Karpas-422 (cell line): ENCODE results near the gene PCSK6. TPM values are rescaled to one million over a fixed set of nuclear protein-coding genes. Genes with fewer than 3 reads are reported as not detected.

ENCODE experiments used
- DNase-seq: peaks from one replicate; pipeline ENCODE4 v3.0.0-alpha.2; 2015
- H2AFZ ChIP-seq: fragments of 200-600 bp; sonication (generic); 2 replicates; pipeline ENCODE4 v1.6.1; 2014; ENCODE audit warnings: antibody characterized with exemption, low read length, mixed read lengths
- H3K27ac ChIP-seq: fragments of 200-600 bp; sonication (generic); 2 replicates; pipeline ENCODE4 v1.5.1; 2014; ENCODE audit warnings: mild to moderate bottlenecking, low read length, moderate library complexity
- H3K27me3 ChIP-seq: fragments of 200-600 bp; sonication (generic); 2 replicates; pipeline ENCODE4 v1.6.1; 2014; ENCODE audit warnings: low read length, mixed read lengths
- H3K36me3 ChIP-seq: fragments of 200-600 bp; sonication (generic); 2 replicates; pipeline ENCODE4 v1.6.1; 2014; ENCODE audit warnings: low read length, mixed read lengths; ENCODE audit not compliant: insufficient read depth
- H3K4me1 ChIP-seq: fragments of 200-600 bp; sonication (generic); 2 replicates; pipeline ENCODE4 v1.6.1; 2014; ENCODE audit warnings: mild to moderate bottlenecking, low read length, mixed read lengths
- H3K4me2 ChIP-seq: fragments of 200-600 bp; sonication (generic); 2 replicates; pipeline ENCODE4 v1.6.1; 2014; ENCODE audit warnings: low read length, low read depth, mild to moderate bottlenecking; ENCODE audit not compliant: poor library complexity, severe bottlenecking
- H3K4me3 ChIP-seq: fragments of 200-600 bp; sonication (generic); 2 replicates; pipeline ENCODE4 v1.5.1; 2014; ENCODE audit warnings: mild to moderate bottlenecking, antibody characterized with exemption, low read length, mixed read lengths
- H3K79me2 ChIP-seq: fragments of 200-600 bp; sonication (generic); 2 replicates; pipeline ENCODE4 v1.6.1; 2014; ENCODE audit warnings: mild to moderate bottlenecking, low read length, mixed read lengths
- H3K9ac ChIP-seq: fragments of 200-600 bp; sonication (generic); 2 replicates; pipeline ENCODE4 v1.6.0; 2014; ENCODE audit warnings: low read length
- H3K9me2 ChIP-seq: fragments of 200-600 bp; sonication (generic), shearing (Covaris generic); replicated peaks from 2 replicates; pipeline ENCODE4 v1.6.0; 2014; ENCODE audit warnings: mild to moderate bottlenecking, low read length, moderate library complexity; ENCODE audit not compliant: insufficient read depth
- H3K9me3 ChIP-seq: fragments of 300-700, 200-600 bp; sonication (generic); 2 replicates; pipeline ENCODE4 v1.6.1; 2014; ENCODE audit warnings: low read length, mixed read lengths
- H4K20me1 ChIP-seq: fragments of 200-600 bp; sonication (generic); 2 replicates; pipeline ENCODE4 v1.6.1; 2014; ENCODE audit warnings: mild to moderate bottlenecking, antibody characterized with exemption, low read length, low read depth; ENCODE audit not compliant: insufficient read depth
- total RNA-seq: library from RNA; depleted of rRNA; stranded (reverse); fragments of >200 nt; shearing (Covaris generic); gene quantifications from 2 replicates; pipeline ENCODE4 v1.2.3, GENCODE V29; 2014; ENCODE audit warnings: low replicate concordance

Gene PCSK6
- total RNA-seq, 1 experiment from 2014 or later: 0.19 TPM

- H3K27ac ChIP-seq: no peak overlapping the region
- DNase-seq: no peak
- no peaks in the 10 kb centered on the region for H3K27me3 ChIP-seq
- no peaks in the 10 kb centered on the region for H3K79me2 ChIP-seq
- 0 out of 2 replicates have a peak, but pooled peaks cover 2% of the 10 kb centered on the region for H4K20me1 ChIP-seq
- no peak overlapping the region for H2AFZ ChIP-seq
- H3K9me3 ChIP-seq: no peaks in the 10 kb centered on the region
- no peak overlapping the region for H3K9ac ChIP-seq
- no peak overlapping the region for H3K4me2 ChIP-seq
- no peaks in the 10 kb centered on the region for H3K4me1 ChIP-seq
- H3K36me3 ChIP-seq: no peaks in the 10 kb centered on the region
- H3K4me3 ChIP-seq: no peak overlapping the region
- H3K9me2 ChIP-seq: no peaks in the 10 kb centered on the region
Observed at GRCh38 chr15:101526890-101527289, 37.4 kb upstream of the PCSK6 start.

- Histone ChIP-seq H3K4me3 (no peak overlapping the region), H3K9me2 (no peaks in the 10 kb centered on the region), H3K9me3 (no peaks in the 10 kb centered on the region), H2AFZ (no peak overlapping the region), H4K20me1 (0 out of 2 replicates have a peak, but pooled peaks cover 2% of the 10 kb centered on the region), H3K27ac (no peak overlapping the region), H3K9ac (no peak overlapping the region), H3K79me2 (no peaks in the 10 kb centered on the region), H3K4me1 (no peaks in the 10 kb centered on the region), H3K36me3 (no peaks in the 10 kb centered on the region), H3K27me3 (no peaks in the 10 kb centered on the region), H3K4me2 (no peak overlapping the region)
- DNase-seq: no peak
Observed at GRCh38 chr15:101526442-101526841, 36.9 kb upstream of the PCSK6 start.

GRCh38 chr15:101526021-101526420 is 36.5 kb upstream of the PCSK6 start:
- Histone ChIP-seq H3K4me3 (no peak overlapping the region), H3K9ac (no peak overlapping the region), H4K20me1 (no peaks in the 10 kb centered on the region), H3K79me2 (no peaks in the 10 kb centered on the region), H3K9me3 (no peaks in the 10 kb centered on the region), H3K36me3 (no peaks in the 10 kb centered on the region), H3K27me3 (no peaks in the 10 kb centered on the region), H3K4me1 (no peaks in the 10 kb centered on the region), H3K4me2 (no peak overlapping the region), H2AFZ (no peak overlapping the region), H3K9me2 (no peaks in the 10 kb centered on the region), H3K27ac (no peak overlapping the region)
- DNase-seq: no peak

DNA sequence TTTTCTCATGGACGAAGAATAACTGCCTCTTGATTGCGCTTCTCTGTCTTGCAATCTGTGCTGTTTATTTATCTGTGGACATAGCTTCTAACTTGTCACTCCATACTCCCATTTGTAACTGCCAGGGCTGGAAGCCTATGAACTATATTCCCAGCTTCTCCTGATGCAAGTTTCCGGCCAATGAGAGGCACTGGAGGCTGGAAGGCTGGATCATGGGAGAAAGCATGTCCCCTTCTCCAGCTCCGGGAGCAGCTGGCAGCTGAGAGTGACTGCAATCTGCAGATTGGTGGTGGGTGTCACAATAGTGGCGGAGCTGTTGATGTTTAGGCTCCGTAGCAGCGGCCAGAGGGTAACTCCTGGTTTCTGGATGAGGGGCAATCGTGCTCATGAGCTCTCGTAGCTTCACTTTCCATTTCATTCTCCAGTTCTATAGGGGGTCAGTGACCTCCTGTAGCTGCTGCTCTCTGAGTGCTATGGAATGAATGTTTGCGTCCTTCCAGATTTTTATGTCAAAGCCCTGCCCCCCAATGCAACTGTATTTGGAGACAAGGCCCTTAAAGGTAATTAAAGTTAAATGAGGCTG is 35.7 kb upstream of the PCSK6 start:
- Histone ChIP-seq H3K27ac (no peak overlapping the region), H3K27me3 (no peaks in the 10 kb centered on the region), H3K9ac (no peak overlapping the region), H3K9me2 (no peaks in the 10 kb centered on the region), H2AFZ (no peak overlapping the region), H3K79me2 (no peaks in the 10 kb centered on the region), H3K36me3 (no peaks in the 10 kb centered on the region), H3K4me1 (no peaks in the 10 kb centered on the region), H4K20me1 (no peaks in the 10 kb centered on the region), H3K4me3 (no peak overlapping the region), H3K9me3 (no peaks in the 10 kb centered on the region), H3K4me2 (no peak overlapping the region)
- DNase-seq: no peak

DNA sequence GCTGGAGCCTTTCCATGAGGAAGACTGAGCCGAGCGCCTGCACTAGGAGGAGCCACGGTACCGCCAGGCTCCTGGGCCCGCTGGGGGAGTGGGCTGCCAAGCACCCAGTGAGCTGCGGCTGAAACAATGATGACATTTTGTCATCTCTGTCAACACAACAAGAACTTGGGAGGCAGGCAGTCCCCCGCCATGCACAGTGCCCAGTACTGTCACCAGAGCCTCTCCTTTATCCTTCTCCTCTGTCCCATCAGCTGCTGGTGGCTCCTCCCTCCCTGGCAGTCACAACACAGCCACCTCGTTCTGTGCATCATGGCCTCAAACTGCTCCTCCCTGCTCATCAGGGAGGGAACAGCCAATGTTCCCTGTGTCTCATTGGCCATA is 34.0 kb upstream of the PCSK6 start:
- Histone ChIP-seq H4K20me1 (no peaks in the 10 kb centered on the region), H3K9me2 (no peaks in the 10 kb centered on the region), H2AFZ (no peak overlapping the region), H3K4me3 (no peak overlapping the region), H3K27me3 (no peaks in the 10 kb centered on the region), H3K9ac (no peak overlapping the region), H3K4me2 (no peak overlapping the region), H3K36me3 (no peaks in the 10 kb centered on the region), H3K4me1 (no peaks in the 10 kb centered on the region), H3K27ac (no peak overlapping the region), H3K79me2 (no peaks in the 10 kb centered on the region), H3K9me3 (no peaks in the 10 kb centered on the region)
- DNase-seq: no peak

DNA sequence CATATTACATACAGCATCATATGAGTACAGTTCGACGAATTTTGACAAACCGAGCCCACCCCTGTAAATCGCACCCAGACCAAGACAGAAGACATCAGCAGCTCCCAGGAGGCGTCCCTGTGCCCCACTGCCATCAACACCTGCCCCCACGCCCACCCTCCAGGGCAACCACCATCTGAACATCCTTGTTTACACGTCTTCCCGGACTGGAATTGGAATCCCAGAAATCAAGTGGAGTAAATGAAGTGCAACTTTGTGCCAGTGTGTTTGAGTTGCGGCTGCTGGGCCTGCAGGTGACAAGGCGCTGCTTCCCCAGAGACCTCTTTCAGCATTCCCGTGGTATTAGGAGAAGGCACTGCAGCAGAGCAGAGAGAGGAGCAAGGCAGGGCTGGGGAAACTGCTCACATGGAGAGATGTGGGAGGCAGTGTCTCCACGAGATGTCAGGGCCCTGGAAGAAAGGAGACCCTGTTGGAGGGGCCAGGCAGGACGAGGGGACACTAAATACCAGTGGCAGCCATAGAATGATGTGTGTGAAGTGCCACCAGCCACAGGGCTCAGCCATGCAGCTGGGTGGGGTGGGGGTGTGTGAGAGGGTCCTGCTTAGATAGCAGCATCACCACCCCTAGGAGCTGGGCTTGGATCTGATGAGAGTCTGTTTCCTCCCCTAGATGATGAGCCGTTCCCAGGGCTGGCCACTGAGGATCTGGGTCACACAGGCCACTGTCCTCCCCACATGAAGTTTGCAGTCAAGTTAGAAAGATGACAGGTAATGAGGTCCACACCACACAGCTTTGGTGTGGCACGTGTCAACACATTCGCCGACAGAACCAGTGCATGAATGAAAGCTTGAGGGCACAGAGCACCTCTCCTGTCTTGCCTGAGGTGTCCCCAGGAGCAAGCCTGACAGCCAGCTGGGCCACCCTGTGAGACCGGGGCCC is 33.4 kb upstream of the PCSK6 start:
- no peak overlapping the region for H2AFZ ChIP-seq
- no peak overlapping the region for H3K9ac ChIP-seq
- H4K20me1 ChIP-seq: no peaks in the 10 kb centered on the region
- no peaks in the 10 kb centered on the region for H3K9me2 ChIP-seq
- H3K27me3 ChIP-seq: 0 out of 2 replicates have a peak, but pooled peaks cover 4% of the 10 kb centered on the region
- H3K4me2 ChIP-seq: no peak overlapping the region
- peaks cover 5% of the 10 kb centered on the region; the same call in 1 of the 2 replicates for H3K9me3 ChIP-seq
- H3K4me1 ChIP-seq: no peaks in the 10 kb centered on the region
- DNase-seq: no peak
- H3K4me3 ChIP-seq: no peak overlapping the region
- no peak overlapping the region for H3K27ac ChIP-seq
- H3K79me2 ChIP-seq: no peaks in the 10 kb centered on the region
- H3K36me3 ChIP-seq: no peaks in the 10 kb centered on the region

DNA sequence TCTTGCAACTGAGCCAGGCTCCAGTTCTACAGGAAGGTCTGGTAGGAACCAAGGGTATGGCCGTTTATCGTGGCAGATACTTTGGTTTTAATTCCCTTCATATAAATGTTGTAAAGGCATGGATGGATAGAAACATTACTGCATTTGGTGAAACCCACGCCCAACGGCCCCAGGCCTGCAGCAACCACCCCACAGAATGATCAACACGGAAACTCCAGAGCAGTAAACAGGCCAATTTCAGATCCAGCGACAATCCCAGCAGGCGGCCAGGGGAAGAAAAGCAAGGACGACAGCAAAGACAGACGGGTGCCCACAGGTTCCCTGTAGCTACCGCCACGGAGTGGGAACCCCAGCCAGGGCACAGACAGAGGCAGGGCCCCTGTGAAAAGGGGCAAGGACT is 32.6 kb upstream of the PCSK6 start:
- Histone ChIP-seq H3K9me3 (peaks cover 10% of the 10 kb centered on the region; the same call in 1 of the 2 replicates), H3K4me3 (no peak overlapping the region), H3K4me2 (no peak overlapping the region), H3K27me3 (0 out of 2 replicates have a peak, but pooled peaks cover 4% of the 10 kb centered on the region), H3K9ac (no peak overlapping the region), H3K9me2 (no peaks in the 10 kb centered on the region), H4K20me1 (no peaks in the 10 kb centered on the region), H3K4me1 (no peaks in the 10 kb centered on the region), H3K27ac (no peak overlapping the region), H3K79me2 (no peaks in the 10 kb centered on the region), H3K36me3 (no peaks in the 10 kb centered on the region), H2AFZ (no peak overlapping the region)
- DNase-seq: no peak

GRCh38 chr15:101521591-101521990 is 32.1 kb upstream of the PCSK6 start:
- Histone ChIP-seq H3K4me3 (no peak overlapping the region), H4K20me1 (no peaks in the 10 kb centered on the region), H3K9me3 (peaks cover 10% of the 10 kb centered on the region; the same call in 1 of the 2 replicates), H3K27me3 (0 out of 2 replicates have a peak, but pooled peaks cover 4% of the 10 kb centered on the region), H3K79me2 (no peaks in the 10 kb centered on the region), H2AFZ (no peak overlapping the region), H3K9me2 (no peaks in the 10 kb centered on the region), H3K4me2 (no peak overlapping the region), H3K4me1 (no peaks in the 10 kb centered on the region), H3K36me3 (no peaks in the 10 kb centered on the region), H3K27ac (no peak overlapping the region), H3K9ac (no peak overlapping the region)
- DNase-seq: no peak
